HG03060 (cell line): ENCODE results near the gene SEC22B.
"Not testable (repeated sequence)": the region's sequence is repeated elsewhere in the genome, so short reads cannot be mapped to it uniquely, and the experiment has no call there.

Experiments used
- ATAC-seq: cut with Tn5 transposase; IDR thresholded peaks from one replicate; pipeline ENCODE4 v1.9.1; 2021; ENCODE audit warnings: low read depth, moderate number of reproducible peaks; ENCODE audit not compliant: unreplicated experiment

Gene SEC22B

DNA sequence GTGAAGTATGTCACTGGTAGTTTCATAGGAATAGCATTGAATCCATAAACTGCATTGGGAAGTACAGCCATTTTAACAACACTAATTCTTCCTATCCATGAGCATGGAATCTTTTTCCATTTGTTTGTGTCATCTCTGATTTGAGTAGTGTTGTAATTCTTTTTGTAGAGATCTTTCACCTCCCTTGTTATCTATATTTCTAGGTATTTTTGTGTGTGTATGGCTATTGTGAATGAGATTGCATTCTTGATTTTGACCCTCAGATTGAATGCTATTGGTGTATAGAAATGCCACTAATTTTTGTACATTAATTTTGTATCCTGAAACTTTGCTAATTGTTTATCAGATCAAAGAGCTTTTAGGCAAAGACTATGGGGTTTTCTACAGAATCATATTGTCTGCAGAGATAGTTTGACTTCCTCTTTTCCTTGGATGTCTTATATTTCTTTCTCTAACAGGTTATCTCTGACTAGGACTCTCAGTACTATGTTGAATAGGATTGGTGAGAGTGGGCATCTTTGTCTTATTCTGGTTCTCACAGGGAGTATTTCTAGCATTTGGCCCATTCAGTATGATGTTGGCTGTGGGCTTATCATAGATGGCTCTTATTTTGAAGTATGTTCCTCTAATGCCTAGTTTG, 26.8 kb downstream of the SEC22B start:
- ATAC-seq, result not testable (repeated sequence)

DNA sequence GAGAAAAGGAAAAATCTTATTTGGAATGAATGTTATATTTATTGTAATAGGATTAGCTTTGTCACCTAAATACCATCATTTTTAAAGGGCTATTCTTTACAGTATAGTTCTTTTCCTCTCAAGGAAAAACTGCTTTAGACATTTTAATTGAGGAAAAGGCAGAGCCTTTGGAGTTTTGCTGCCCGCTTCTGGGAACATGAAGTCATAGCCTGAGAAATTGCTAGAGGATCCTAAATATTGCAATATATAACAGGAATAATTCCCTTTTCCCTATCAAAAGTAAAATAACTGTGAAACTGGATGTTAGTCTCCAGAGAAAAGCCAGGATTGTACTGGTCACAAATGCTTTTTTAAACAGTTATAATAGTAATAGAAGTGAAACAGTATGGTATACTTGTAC, 30.5 kb downstream of the SEC22B start:
- not testable (repeated sequence) for ATAC-seq

DNA sequence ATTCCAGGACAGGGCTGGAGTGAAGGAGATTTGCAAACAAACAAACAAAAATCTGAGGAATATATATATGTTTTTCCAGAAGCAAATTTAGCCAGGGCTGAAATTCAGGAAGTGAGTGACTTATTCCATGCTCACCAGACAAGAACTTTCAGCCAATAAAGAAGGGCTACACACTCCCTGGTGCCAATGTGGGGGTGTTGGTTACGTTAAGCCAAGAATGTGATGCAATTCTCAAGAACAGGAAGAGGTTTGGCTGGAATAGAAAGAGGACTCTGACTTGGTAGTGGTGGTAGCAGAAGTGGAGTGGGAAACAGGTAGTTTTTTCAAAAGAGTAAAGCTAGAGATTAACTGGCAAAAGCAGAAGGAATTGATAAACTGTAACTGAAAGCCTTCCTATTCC, 31.7 kb downstream of the SEC22B start:
- not testable (repeated sequence) for ATAC-seq

DNA sequence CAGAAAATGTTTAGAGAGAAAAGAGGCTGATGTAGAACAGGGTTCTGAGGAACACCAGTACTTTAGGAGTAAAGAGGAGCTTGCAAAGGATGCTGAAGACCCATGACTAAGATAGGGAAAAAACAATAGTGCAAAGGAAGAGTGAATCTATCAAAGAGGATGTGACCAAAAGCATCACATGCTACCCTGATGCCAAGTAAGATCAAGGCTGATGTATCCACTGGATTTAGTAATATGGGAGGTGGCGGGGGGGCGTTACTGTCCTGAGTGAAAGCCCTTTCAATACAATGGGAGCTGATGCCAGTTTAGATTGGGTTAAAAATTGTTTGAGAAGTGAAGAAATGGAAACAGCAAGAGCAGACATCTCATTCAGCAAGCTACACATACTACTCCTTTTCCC, 32.2 kb downstream of the SEC22B start:
- not testable (repeated sequence) for ATAC-seq

DNA sequence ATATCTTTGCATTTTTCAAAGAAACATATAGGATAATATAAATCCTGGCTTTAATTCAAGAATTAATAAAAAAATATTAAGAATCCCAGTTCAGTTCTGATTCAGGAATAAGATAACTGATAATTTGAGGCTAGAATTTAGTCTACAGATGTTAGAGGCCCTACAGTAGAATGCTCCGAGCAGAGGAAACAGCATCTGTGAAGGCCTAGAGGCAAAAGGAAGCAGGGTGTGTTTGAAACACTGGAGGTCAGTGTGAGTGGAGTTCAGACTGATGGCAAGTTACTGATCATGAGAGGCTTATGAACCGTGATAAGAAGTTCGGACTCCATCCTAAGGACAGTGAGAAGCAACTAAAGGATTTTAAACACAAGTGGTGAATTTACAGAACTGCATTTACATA, 33.0 kb downstream of the SEC22B start:
- not testable (repeated sequence) for ATAC-seq

DNA sequence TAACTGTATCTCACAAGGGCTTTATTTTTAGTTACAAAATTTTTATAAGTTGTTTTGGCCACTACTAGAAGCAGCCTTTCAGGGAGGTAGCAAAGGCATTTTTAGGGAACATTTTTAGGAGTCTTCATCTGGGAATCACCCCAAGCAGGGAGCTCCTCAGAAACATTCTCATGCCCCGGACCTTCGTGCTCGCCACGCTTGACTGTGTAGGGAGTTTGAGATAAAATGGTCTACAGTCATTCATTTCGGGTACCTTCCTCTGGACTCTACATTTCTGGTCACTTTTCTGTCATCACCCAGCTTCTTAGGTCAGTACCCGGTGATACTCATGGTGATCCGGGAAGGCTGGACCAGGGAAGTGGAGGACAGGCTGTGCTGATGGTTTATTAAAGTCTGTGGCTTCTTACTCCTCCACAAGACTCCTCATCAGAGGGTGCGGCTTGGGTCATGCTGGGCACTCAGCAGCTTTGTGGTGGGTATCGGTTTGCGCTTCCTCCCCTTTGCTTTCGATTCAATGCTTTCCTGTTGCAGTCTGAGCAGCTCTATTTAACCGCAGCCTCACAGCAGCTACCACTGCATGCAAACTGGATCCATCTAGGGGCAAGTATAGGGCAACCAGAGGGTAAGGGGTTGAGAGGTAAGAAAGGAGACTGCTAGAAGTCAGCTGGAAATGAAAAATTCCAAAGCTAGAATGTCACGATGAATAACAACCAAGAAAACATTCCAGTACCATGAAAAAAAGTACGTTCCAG, 33.6 kb downstream of the SEC22B start:
- peak; percentile 96 for ATAC-seq

DNA sequence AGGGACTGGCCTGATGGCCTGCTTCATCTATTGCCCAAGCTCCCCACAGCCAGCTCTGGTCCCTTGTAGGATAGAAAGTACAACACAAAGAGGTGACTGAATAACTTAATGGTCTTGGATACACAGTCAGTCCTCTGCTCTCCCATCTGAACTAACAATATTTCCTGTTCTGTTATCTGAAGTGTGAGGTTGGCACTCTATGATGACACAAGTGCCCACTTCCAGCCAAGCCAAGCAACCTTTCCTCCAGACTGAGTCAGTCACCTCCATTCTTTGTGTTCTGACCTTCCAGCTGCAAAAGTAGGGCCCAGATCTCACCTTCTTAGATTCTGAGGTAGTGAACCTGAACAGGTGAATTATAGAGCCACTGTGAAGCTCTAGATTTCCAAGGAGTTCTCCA, 34.5 kb downstream of the SEC22B start:
- not testable (repeated sequence) for ATAC-seq

DNA sequence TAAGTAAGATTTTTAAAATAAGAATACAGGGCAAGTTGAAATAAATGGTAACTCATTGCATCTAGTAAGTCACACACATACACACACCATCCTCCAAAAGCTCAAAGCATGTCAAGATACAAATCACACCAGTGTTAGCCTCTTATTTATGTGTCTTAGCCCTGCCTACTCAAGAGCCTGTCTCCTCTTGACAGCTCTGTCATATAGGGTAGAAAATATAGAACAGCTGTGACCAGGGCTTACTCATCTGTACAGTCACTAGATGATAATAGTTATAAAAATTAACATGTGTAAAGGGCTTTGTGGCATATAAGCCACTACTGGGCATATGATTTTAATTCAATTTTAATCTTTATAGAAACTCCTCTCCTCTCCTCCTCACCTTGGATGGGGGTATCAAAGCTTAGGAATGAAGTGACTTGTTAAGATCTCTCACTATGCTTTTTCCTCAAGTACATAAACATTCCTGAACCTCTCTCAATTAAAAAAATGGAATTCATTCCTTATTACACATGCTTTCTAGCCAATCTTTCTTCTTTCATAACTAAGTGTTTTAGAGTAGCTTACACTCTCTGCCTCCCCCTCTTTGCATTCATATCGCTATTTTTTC, 35.6 kb downstream of the SEC22B start:
- not testable (repeated sequence) for ATAC-seq

DNA sequence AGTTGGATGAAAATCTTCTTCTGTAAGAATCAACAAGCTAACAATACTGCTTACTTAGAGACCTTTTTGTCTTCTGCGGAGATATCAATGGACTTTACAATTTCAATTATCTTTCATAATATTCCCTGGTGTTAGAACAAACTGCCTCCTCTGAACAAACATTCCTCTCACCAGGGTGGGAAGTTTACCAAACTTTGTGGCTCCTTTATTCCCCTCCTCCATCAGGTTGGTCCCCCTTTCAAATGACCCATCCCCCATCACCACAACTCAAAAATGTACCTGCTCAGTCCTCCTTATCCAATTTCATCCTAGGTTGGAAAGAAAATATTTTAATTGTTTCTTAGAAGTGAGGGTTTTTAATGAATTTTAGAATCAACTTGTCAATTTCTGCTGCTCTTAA, 40.2 kb downstream of the SEC22B start:
- not testable (repeated sequence) for ATAC-seq

DNA sequence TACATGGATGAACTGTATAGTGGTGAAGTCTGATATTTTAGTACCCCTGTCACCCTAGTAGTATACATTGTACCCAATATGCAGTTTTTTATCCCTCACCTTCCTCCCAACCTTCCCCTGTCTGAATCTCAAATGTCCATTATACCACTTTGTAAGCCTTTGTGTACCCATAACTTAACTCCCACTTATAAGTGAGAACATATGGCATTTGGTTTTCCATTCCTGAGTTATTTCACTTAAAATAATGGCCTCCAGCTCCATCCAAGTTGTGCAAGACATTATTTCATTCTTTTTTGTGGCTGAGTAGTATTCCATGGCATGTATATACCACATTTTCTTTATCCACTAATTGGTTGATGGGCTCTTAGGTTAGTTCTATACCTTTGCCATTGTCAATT, 42.4 kb downstream of the SEC22B start:
- ATAC-seq, result not testable (repeated sequence)

DNA sequence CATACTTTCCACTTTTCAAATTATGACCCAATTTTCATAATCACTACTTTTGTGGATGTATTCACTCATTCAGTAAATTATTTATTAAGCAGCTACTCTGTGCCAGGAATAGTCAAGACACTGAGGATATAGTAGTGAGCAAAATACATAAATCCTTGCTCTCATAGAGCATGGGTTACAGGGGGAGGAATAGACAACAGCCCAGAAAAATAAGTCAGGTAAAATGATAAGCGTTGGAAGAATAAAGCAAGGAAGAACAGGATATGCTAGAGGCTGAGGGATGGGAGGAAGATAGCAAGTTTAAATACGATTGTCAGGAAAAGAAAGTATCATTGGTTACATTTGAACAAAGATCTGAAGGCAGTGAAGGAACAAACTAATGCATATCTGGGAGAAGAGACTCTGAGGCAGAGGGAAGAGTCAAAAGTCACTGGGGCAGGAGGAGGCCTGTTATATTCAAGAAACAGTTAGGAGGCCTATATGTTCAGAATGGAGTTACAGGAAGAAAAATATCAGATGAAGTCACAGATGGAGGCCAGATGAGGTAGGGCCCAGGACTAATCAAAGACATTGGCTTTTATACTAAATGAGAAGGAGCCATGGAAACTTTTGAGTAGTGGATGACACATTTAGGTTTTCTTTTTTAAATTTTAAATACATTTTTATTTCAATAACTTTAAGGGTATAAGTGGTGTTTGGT, 42.9 kb downstream of the SEC22B start:
- no peak for ATAC-seq

DNA sequence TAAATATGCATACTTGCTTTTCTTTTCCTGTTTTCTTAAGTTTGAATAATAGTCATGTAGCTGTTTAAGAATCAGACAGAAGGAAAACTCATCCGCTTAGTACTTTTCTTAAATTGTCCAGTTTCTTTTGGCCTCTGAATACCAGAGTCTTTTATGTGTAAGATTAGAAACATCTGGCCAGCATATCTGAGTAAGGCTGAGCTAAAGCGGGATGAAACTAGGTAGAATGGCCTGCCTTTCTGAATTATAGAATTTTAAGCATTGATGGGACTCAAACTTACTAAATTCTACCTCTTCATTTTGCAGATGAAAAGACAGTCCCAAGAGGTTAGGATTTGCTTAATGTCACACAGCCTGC, 43.9 kb downstream of the SEC22B start:
- ATAC-seq, result not testable (repeated sequence)

DNA sequence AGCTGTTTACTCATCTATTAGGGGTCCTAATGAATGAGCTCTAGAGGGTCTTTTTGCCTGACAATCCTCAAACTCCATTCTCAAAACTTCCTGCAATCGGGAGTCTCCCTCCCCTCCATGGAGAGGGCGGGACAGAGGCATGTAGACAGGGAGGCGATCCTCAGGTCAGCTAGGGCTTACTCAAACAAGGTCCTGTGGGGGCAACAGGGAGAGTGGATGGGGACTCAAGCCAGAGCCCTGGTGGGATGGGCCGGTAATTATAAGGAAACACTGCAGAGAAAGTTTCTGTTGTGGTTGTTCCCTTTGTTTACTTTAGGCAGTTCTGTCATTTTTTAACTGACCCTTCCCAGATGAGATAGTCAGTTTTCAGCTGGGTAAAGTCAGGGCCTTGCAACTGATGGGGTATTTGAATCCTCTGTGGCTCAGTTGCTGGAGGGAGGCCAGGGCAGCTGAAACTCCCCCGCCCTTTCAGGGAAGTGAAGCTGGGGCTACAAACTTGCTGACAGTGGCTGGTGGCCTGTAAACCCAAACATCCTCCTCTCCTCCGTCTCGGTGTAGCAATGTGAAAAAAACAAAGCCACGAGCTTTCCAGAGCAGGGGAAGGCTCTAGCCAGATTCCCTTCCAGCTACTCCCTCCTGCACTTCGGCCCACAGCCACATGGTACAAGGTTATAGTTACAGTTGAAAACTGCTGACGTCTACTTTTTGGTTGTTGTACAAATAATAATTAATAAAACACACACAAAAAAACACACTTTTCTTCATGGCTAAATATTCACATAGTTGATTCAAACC, 44.5 kb downstream of the SEC22B start:
- ATAC-seq, result peak; percentile 58

DNA sequence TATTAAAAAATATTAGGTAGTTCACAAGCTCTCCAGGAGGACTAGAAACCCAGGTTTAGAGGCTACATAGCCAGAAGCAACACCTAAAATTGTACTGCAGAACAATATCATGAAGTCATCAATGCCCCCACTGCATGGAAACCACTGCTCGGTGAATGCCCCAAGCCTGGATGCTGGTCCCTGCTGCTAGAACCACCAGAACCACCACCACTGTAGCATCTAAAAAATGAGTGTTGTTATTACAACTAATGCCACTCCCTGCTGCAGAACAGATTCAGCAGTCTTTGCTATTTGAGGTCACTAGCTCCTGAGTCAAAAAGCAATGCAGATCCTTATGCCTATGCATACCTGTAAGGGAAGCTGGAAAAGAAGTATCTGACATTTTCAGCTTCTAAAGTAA, 48.4 kb downstream of the SEC22B start:
- ATAC-seq, result not testable (repeated sequence)

DNA sequence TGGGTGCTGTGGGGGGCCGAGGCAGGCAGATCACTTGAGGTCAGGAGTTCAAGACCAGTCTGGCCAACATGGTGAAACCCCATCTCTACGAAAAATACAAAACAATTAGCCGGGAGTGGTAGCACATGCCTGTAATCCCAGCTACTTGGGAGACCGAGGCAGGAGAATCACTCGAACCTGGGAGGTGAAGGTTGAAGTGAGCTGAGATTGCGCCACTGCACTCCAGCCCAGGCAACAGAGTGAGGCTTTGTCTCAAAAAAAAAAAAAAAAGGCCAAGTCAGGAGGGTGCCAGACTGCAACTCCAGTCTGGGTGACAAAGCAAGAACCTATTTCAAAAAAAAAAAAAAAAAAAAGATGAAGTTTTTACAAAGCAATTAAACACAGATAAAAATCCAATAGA, 50.1 kb downstream of the SEC22B start:
- ATAC-seq, result not testable (repeated sequence)

DNA sequence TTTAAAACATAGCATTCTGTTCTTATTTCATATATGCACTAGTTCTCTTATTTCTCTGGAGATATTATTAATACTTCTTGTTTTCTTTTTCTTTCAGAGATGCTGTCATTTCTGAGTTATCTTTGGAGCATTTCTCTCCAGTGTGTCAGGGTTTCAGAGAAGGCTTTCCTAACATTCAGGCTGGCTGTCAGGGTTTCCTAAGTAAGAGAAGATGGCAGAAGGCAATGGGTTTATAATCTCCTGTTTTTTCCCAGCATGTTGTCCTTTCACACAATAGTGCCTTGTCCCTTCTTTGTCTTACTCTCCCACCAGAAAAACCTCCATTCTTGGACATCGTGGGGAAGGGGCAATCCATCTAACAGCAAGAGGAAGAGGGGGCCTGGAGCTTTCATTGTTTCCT, 51.7 kb downstream of the SEC22B start:
- not testable (repeated sequence) for ATAC-seq

DNA sequence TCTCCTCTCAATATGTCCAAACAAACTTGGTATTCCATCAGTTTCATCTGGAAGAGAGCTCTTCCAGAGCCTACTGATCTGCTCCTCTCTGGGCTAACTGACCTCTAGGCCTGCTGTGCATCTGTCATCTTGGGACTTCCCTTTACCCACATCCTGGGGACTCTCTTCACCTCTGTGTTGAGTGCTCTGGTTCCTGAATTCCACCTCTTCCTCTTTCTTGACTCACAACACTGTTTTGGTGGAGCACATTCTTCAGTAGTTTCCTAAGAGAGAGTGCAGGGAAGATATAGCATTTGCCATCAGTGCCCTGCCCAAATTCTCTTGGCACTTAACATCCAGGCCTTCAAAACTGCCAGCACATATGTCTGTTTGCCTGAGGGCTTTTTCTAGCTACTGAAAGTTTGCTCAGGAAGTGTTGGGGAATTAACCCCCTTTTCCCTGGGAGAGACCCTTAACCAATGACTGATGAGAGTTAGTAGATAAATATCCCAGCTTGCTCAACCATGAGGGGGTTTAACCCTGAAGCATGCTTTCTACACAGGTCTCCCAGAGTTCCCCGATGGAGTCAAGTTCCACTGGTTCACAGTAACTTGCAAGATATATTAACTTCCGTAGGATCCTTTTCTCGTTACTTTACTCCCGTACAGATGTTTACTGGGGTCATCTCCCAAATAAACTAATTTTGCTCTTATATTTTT, 52.4 kb downstream of the SEC22B start:
- ATAC-seq, result not testable (repeated sequence)

DNA sequence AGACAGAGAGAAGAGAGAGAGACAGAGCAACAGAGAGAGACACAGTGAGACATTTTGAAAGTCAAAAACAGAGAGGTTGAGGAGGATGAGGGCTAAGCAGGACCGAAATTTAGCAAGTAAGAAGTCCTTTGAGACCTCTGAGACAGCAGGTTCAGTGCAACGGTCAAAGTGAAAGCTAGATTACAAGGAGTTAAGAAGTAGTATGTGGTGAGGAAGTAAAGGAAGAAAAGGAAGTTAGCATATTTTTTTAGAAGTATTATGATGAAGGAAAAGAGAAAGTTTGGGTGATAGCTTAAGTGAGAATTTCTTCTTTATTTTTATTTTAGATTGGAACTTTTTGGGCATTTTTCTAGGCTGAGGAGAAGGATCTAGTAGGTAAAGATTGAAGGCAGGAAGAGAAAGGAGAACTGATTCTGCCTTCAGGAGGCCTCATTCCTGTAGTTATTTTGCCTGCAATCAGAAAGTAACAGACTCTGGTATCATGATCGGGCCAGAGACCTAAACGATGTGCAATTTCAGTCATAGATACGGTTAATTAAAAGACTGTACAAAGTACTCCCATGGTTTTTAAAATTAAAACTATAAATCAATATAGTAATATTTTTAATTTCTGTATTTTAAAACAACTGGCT, 53.9 kb downstream of the SEC22B start:
- ATAC-seq, result peak; percentile 51

DNA sequence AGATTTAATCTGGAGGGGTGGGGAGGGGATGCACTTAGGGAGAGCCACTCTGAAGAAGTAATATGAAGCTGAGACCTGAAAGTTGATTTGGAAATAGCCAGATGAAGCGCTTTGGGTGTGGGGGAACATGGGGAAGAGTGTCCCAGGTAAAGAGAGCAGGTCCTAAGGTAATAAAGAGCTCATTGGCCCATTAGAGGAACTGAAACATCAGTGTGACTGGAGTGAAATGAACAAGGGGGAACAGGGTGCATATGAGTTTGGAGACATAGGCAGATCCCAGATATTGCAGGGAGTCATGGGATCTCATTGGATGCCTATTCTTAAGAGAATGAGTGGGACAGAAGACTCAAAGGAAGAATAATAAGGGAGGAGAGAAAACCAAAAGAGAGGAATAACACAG, 54.5 kb downstream of the SEC22B start:
- not testable (repeated sequence) for ATAC-seq
